GM12878 (cell line): ENCODE results near the gene NPNT.

Source experiments
- ATF2 ChIP-seq: IDR thresholded peaks from 2 replicates; pipeline ENCODE4 v1.6.1; 2012; ENCODE audit warnings: low read length, inconsistent platforms
- E2F4 ChIP-seq: IDR thresholded peaks from 2 replicates; pipeline ENCODE4 v1.6.1; 2012; ENCODE audit warnings: low read depth, low read length, improper control_type of control experiment
- EZH2 ChIP-seq: IDR thresholded peaks from 2 replicates; pipeline ENCODE4 v1.6.1; 2012; ENCODE audit warnings: low read depth, mild to moderate bottlenecking, control low read depth, inconsistent platforms, low read length, borderline replicate concordance; ENCODE audit not compliant: control insufficient read depth
- FOXM1 ChIP-seq: IDR thresholded peaks from 2 replicates; pipeline ENCODE4 v1.6.1; 2012; ENCODE audit warnings: low read depth, mild to moderate bottlenecking, inconsistent platforms, low read length, moderate library complexity
- JUNB ChIP-seq: IDR thresholded peaks from 2 replicates; pipeline ENCODE4 v1.6.1; 2016; ENCODE audit warnings: antibody characterized with exemption, mild to moderate bottlenecking
- SMC3 ChIP-seq: IDR thresholded peaks from 2 replicates; pipeline ENCODE4 v1.6.1; 2011; ENCODE audit warnings: low read length, improper control_type of control experiment, borderline replicate concordance
- TF ChIP-seq, protein P1 (sequence below), 3 experiments: IDR thresholded peaks in 2 of 3; conservative IDR thresholded peaks in 1 of 3; 2 replicates each; pipeline ENCODE4 v1.5.1; 2011; ENCODE audit warnings: low read depth in 3 of 3, low read length in 3 of 3, mild to moderate bottlenecking in 3 of 3, control low read depth in 2 of 3, moderate library complexity in 2 of 3, inconsistent platforms in 1 of 3, mixed read lengths in 1 of 3; ENCODE audit not compliant: control insufficient read depth in 2 of 3, insufficient read depth in 1 of 3; ENCODE audit errors: extremely low read depth in 1 of 3

DNA sequence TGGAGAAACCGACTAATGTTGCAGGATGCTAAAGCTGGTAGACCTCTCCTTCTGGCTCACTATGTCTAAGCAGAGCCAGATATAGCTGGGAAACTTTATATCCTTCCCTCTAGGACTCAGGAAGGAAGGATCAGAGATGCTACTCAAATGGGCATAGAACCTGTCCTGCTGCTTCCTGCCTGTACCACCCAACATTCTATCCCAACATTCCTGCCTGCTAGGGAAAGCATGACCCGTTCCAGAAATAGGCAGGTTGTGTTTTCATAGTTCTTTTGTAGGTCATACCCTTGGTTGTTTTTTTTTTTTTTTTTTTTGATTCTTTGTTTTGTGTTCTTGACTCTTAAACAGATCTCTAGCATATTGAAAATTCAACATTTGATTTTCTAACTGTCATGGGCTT is 5.3 kb downstream of the NPNT start:
- TF ChIP-seq SMC3 = no peak
- no peak for TF ChIP-seq E2F4
- no peak for TF ChIP-seq EZH2
- TF ChIP-seq, protein P1, sequence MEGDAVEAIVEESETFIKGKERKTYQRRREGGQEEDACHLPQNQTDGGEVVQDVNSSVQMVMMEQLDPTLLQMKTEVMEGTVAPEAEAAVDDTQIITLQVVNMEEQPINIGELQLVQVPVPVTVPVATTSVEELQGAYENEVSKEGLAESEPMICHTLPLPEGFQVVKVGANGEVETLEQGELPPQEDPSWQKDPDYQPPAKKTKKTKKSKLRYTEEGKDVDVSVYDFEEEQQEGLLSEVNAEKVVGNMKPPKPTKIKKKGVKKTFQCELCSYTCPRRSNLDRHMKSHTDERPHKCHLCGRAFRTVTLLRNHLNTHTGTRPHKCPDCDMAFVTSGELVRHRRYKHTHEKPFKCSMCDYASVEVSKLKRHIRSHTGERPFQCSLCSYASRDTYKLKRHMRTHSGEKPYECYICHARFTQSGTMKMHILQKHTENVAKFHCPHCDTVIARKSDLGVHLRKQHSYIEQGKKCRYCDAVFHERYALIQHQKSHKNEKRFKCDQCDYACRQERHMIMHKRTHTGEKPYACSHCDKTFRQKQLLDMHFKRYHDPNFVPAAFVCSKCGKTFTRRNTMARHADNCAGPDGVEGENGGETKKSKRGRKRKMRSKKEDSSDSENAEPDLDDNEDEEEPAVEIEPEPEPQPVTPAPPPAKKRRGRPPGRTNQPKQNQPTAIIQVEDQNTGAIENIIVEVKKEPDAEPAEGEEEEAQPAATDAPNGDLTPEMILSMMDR (IDR thresholded peaks at IDR 0.05 in 2 of 3, conservative IDR thresholded peaks at IDR 0.05 in 1 of 3; ENCODE audit: control insufficient read depth in 2 of 3, extremely low read depth in 1 of 3, insufficient read depth in 1 of 3, low read depth in 3 of 3, low read length in 3 of 3) = no peak
- no peak for TF ChIP-seq FOXM1
- no peak for TF ChIP-seq JUNB
- no peak for TF ChIP-seq ATF2
